ENCODE measurements around the gene CALCOCO2.

Gene CALCOCO2

GRCh38 chr17:48873696-48874443 lies 43.0 kb downstream of the CALCOCO2 start:
- no peak for DNase-seq

DNA sequence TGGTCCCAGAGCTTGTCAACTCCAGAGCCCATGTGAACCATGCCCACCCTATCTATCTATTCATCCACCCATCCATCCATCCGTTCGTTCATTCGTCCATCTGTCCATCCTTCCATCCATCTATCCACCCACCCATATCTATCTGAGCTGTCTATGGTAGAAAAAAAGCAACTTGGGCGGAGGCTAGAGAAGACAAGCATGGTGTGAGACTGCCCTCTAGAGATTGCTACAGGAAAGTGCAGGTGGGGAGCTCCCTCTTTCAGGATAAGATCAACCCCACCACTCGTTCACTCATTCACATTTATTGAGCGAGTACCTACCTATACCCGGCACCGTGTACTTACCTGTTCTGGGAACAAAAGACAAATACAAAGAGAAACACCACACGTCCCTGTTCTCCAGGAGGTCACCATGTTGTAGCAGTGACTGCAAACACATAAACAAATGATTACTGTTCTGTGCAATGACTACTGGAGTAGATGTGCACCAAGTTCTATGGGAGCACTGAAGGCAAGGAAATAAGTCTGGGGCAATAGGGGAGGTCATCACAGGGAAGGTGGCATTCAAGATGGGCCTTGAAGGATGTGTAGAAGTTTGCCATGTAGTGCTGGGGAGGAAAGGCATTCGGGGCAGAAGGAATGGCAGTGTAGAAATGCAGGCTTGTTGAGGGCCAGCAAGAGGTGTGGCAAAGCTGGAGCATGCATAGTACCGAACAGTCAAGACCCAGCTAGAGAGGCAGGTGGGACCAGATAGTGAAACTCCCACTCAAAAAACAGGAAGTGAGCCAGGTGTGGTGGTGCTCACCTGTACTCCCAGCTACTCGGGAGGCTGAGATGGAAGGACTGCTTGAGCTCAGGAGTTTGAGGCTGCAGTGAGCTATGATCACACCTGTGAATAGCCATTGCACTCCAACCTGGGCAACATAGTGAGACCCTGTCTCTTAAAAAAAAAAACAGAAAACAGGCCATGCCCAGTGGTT lies 48.4 kb downstream of the CALCOCO2 start:
- peak; percentile 76 for DNase-seq

DNA sequence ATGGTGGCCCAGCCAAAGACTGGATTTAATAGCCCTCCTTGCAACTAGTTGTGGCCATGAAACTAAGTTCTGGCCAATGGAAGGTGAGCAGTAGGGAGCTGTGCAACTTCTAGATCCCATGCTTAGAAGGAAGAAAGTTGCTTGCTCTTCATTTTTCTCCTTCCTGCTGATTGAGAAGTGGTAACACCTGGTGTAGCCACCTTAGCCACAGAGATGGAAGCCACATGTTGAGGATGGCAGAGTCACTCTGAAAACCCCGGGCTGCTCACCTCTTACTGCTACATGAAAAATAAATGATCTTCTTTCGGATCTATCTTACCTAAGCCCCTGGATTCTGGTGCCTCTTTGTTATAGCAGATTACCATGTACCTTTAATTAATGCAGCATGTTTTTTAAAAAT lies 51.4 kb downstream of the CALCOCO2 start:
- no peak for DNase-seq

GRCh38 chr17:48883171-48883570 lies 52.3 kb downstream of the CALCOCO2 start:
- DNase-seq: no peak

GRCh38 chr17:48890086-48890485 lies 59.3 kb downstream of the CALCOCO2 start:
- no peak for DNase-seq

DNA sequence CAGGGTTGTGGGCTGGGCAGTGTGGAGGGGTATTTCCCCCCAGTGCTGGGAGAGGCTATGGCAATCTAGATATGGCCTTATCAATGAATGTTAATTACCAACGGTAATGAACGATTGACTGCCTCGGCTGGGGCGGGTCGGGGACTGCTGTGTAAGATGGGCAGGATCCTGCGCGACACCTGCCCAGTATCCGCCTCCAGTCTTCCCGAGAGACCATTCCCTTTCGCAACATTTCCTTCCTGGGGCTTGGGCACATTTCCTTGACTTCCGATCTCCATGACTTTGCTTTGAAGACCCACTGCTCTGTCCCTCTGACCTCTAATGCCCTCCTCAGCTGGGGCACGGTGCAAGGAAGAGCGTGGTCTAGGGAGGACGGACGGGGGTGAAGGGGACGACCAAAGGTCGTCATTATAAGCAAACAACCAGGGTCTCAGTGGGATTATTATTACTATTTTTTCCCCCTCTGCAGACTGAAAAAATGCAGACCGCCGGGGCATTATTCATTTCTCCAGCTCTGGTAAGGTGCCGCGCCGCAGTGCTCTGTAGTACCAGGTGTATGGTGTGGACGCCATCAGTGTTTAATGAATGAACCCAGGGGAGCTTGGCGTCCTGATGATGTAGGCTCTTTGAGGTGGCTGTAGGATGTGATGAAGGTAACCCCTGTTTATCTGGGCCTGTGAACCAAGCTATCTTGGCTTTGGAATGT lies 62.3 kb downstream of the CALCOCO2 start:
- DNase-seq: no peak

DNA sequence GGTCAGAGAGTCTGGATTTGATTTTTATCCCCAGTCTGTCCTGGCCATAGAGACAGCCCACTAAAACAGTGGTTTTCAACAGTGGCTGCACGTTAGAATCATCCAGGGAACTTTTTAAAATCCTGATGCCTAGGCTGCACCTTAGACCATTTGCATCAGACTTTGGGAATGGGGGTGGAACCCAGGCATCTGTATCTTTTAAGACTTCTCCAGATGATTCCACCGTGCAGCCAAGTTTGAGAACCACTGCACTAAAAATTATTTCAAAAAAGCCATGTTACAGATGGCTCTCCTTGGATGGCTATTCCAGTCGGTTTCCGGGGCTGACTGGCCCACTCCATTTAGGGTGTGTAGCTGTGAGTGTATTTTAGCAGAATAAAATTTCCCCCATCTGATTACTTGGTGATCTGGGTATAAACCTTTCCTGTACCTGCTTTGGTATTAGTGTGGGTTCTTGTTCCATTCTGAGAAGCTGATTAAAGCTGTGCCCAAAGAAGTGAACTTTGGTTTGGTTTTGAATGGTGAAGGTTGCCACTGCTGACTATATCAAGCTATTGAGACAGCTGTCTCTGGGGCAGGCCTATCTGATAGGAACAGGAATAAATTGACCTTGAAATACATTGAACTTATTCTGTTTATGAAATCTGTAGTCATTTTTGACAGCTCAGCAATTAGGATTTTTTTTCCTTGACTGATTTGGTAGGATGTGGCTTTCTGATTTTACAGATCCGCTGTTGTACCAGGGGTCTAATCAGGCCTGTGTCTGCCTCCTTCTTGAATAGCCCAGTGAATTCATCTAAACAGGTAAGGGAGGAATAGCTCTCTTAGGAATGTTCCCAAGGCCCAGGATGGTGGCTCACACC lies 63.0 kb downstream of the CALCOCO2 start:
- DNase-seq: no peak

DNA sequence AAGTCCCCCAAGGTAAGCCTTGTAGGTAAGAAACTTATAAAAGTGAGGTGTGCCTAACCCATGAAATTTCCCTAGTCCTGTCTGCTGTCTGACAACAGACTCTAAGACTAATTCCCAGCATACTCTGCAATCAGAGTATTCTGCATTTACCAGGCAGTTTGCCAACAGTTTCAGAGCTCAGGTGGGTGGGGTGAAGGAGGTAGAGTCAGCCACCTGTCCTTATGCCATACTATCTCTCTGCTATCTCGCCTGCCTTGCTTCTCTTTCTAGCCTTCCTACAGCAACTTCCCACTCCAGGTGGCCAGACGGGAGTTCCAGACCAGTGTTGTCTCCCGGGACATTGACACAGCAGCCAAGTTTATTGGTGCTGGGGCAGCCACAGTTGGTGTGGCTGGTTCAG lies 64.1 kb downstream of the CALCOCO2 start:
- DNase-seq: no peak

GRCh38 chr17:48901241-48901640 lies 70.4 kb downstream of the CALCOCO2 start:
- DNase-seq: no peak

- no peak for DNase-seq
These were observed 72.6 kb downstream of the CALCOCO2 start for GRCh38 chr17:48903401-48903800.

DNA sequence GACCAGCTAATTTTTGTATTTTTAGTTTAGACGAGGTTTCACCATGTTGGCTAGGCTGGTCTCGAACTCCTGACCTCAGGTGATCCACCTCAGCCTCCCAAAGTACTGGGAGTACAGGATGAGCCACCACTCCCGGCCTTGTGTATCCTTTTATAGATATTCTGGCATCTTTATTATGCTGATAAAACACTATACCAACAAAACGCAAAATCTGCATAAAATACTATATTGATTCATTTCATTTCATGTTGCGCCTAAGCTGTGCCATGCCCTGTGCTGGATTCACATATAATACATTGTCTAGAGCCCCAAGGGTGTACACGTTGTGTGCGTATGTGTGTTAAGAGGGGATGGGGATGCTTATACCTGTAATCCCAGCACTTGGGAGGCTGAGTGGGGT lies 73.6 kb downstream of the CALCOCO2 start:
- DNase-seq: no peak

- no peak for DNase-seq
These were observed 75.2 kb downstream of the CALCOCO2 start for GRCh38 chr17:48905987-48906515.

DNA sequence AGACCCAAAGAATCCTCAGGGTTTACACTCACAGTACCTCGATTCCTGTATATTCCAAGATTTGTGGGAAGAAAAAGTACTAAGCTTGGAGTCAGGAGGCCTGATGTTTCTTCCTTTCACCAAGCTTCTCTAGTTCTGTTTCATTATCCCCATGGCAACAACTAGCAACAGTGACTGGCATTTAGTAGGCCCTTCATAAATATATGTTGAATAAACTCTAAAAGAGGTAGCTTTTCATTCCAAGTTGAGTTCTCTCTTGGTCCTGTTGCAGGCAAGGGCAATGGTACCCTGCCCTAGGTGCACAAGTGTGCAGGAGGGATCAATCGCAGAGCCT lies 76.8 kb downstream of the CALCOCO2 start:
- DNase-seq: no peak

GRCh38 chr17:48908047-48908843 lies 77.4 kb downstream of the CALCOCO2 start, which contains the start of gene UBE2Z:
UBE2Z (plus strand) TSS chr17:48908407; CDS start chr17:48908504, 97 bp downstream.
- DNase-seq: peak; percentile 94

DNA sequence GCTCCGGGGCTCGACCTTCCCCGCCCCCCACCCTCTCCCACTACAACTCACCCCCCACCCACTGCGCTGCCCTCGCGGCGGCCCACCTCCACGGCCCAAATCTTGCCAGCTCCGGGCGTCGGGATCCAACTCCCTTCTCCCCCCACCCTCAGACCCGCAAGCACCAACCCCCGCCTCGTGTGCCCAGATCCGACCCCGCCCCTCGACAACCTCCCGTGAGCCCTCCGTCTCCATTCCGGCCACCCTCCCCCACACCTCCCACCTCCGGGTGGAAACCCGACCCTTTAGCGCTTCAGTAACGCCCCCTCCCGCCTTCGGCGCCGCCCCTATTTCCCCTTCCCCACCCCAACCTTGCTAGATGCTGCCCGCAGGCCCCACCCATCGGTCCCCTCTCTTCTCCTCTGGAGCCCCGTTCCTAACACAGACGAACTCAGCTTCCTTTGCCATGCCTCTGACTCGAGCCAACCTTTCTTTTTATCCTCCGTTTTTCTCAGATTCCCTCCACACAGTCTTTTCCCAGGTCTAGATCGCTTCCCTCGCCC lies 78.1 kb downstream of the CALCOCO2 start:
- peak; percentile 96 for DNase-seq

DNA sequence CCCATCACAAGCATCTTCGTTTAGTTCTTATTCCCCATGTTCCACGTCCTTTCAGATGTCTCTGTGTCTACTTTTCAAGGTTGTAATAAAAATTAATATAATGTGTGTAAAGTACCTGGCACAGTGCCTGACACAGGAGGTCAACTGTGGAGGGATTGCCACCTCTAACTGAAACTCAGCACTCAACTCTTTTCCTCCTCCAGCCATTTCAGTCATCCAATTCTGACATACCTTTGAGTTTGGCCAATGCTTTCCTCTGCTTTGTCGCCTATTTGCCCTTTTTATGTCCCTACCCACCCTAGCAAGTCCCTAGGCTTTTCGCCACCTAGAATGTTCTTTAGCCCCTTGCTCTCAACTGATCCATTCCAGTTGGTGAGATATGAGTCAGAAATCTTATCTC lies 78.9 kb downstream of the CALCOCO2 start:
- no peak for DNase-seq

DNA sequence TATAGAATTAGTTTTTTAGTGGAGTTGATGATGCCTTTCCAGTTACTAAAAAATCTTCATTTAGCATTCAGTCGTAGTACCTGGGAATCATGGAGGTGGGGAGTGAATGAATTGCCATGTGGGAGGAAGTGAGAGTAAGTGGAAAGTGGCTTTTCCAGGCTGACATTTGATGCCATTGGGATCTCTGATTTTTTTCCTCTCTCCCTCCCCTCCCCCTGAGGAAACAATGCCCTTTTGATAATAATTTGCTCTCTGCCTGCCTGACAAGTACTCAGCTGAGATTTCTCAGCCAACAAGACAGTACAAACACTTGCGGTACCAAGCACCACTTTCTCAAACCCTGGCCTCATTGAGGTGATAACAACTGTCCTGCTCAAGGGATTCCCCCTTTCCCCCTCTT lies 79.5 kb downstream of the CALCOCO2 start:
- no peak for DNase-seq

- no peak for DNase-seq
These were observed 81.6 kb downstream of the CALCOCO2 start for GRCh38 chr17:48912476-48912875.
